ENCODE data around the gene CNTNAP2.

CNTNAP2 gene

GRCh38 chr7:148335790-148336189, 2219.2 kb downstream of the CNTNAP2 start (continued):
- TF ChIP-seq ZNF560 (tag by site-specific recombination; IDR thresholded peaks at IDR 0.05; ENCODE audit: borderline replicate concordance) = no peak
- no peak for TF ChIP-seq ZNF629 (tag by site-specific recombination; IDR thresholded peaks at IDR 0.05)
- no peak for TF ChIP-seq ZNF621 (tag by site-specific recombination; IDR thresholded peaks at IDR 0.05)
- no peak for TF ChIP-seq ZNF654 (tag by site-specific recombination; IDR thresholded peaks at IDR 0.05; ENCODE audit: low read depth)

- POLR2A ChIA-PET = no interaction called here
Measured at GRCh38 chr7:148336411-148336810, 2219.8 kb downstream of the CNTNAP2 start.

GRCh38 chr7:148337246-148337965, 2220.8 kb downstream of the CNTNAP2 start:
- ChIA-PET POLR2A (no interaction called here), CTCF (no interaction called here)
- no peak overlapping the region for H3K27ac ChIP-seq (ENCODE audit: extremely low read depth, low read depth, low read length)
- no peaks in the 10 kb centered on the region for H3K4me1 ChIP-seq (ENCODE audit: control insufficient read depth, insufficient read depth, low read length)
- H3K4me3 ChIP-seq (ENCODE audit: low read depth, low read length) = no peak overlapping the region
- H3K9me3 ChIP-seq (ENCODE audit: control insufficient read depth, insufficient read depth, low read depth, low read length) = no peaks in the 10 kb centered on the region
- H3K36me3 ChIP-seq (ENCODE audit: control insufficient read depth in 2 of 2, insufficient read depth in 1 of 2, low read length in 2 of 2) = no peaks in the 10 kb centered on the region
- no peak for TF ChIP-seq ZNF280D (tag by site-specific recombination; IDR thresholded peaks at IDR 0.05)
- no peak for TF ChIP-seq PBX3 (CRISPR knock-in tag; IDR thresholded peaks at IDR 0.05)
- no peak for TF ChIP-seq TRIM28 (IDR thresholded peaks at IDR 0.05; ENCODE audit: borderline replicate concordance, low read length)
- no peak for TF ChIP-seq ZNF596 (tag by site-specific recombination; IDR thresholded peaks at IDR 0.05)
- TF ChIP-seq ZNF514 (tag by site-specific recombination; IDR thresholded peaks at IDR 0.05) = no peak
- no peak for TF ChIP-seq ZNF157 (tag by site-specific recombination; IDR thresholded peaks at IDR 0.05)
- no peak for TF ChIP-seq PRDM10 (tag by site-specific recombination; IDR thresholded peaks at IDR 0.05)
- no peak for TF ChIP-seq KLF10 (tag by site-specific recombination; IDR thresholded peaks at IDR 0.05)
- no peak for TF ChIP-seq ZNF548 (tag by site-specific recombination; IDR thresholded peaks at IDR 0.05)
- TF ChIP-seq ZNF155 (tag by site-specific recombination; IDR thresholded peaks at IDR 0.05) = no peak
- TF ChIP-seq SALL2 (tag by site-specific recombination; IDR thresholded peaks at IDR 0.05; ENCODE audit: borderline replicate concordance) = no peak

More at GRCh38 chr7:148336411-148336810, 2219.8 kb downstream of the CNTNAP2 start:
- CTCF ChIA-PET = interaction anchor here (0.5 kb wide), 1 partner anchor 1152 kb away, joined by 3 read pairs; no protein-coding TSS in a partner anchor
- TF ChIP-seq SP3 (tag by site-specific recombination; IDR thresholded peaks at IDR 0.05) (no peak), SP2 (tag by site-specific recombination; IDR thresholded peaks at IDR 0.05) (no peak), ZNF830 (tag by site-specific recombination; IDR thresholded peaks at IDR 0.05; ENCODE audit: low read depth) (no peak), ZNF146 (tag by site-specific recombination; IDR thresholded peaks at IDR 0.05) (no peak), KLF7 (tag by site-specific recombination; IDR thresholded peaks at IDR 0.05; ENCODE audit: borderline replicate concordance) (no peak), ELK4 (IDR thresholded peaks at IDR 0.05; ENCODE audit: borderline replicate concordance, low read depth, low read length) (no peak), ZNF341 (tag by site-specific recombination; IDR thresholded peaks at IDR 0.05; ENCODE audit: low read depth) (no peak), SCRT2 (tag by site-specific recombination; IDR thresholded peaks at IDR 0.05) (no peak), IKZF3 (tag by site-specific recombination; IDR thresholded peaks at IDR 0.05) (no peak), ZNF18 (tag by site-specific recombination; IDR thresholded peaks at IDR 0.05) (no peak)
- Histone ChIP-seq H3K9me3 (ENCODE audit: control insufficient read depth, insufficient read depth, low read depth, low read length) (no peaks in the 10 kb centered on the region), H3K4me3 (ENCODE audit: low read depth, low read length) (no peak overlapping the region), H3K4me1 (ENCODE audit: control insufficient read depth, insufficient read depth, low read length) (no peaks in the 10 kb centered on the region), H3K36me3 (ENCODE audit: control insufficient read depth in 2 of 2, insufficient read depth in 1 of 2, low read length in 2 of 2) (no peaks in the 10 kb centered on the region), H3K27ac (ENCODE audit: extremely low read depth, low read depth, low read length) (no peak overlapping the region)
